Measurements from ENCODE around the gene INPP4B.

The INPP4B gene

GRCh38 chr4:142493255-142494110, 352.6 kb downstream of the INPP4B start:
- Histone ChIP-seq H3K27me3 (ENCODE audit: control insufficient read depth, insufficient read depth, low read length) (no peaks in the 10 kb centered on the region), H3K9me3 (replicated peaks; ENCODE audit: low read length) (no peaks in the 10 kb centered on the region)

DNA sequence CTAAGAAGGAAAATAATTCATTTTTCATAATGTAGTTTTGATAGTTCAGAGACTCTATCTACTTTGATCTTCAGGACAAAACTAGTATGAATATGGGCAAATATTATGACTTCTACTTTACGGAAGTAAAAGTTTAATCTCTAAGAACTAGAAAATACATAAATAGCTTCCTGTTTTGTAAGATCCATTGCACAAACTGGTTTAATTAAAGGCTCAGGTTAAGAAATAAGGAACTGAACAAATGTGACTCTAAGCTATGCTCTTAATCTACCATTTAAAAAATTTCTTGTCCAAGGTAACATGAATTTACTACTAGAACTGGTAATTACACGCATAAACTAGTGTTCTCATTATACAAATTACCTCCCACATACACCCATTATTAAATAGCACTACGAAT, 360.6 kb downstream of the INPP4B start:
- Histone ChIP-seq H3K27me3 (ENCODE audit: control insufficient read depth, insufficient read depth, low read length) (no peaks in the 10 kb centered on the region), H3K4me1 (ENCODE audit: control insufficient read depth, insufficient read depth, low read length) (no peaks in the 10 kb centered on the region), H3K9ac (ENCODE audit: low read depth, low read length) (no peak overlapping the region), H3K4me3 (ENCODE audit: low read length) (no peak overlapping the region), H3K36me3 (ENCODE audit: insufficient read depth, low read length) (no peaks in the 10 kb centered on the region), H3K9me3 (replicated peaks; ENCODE audit: low read length) (no peaks in the 10 kb centered on the region), H3K4me2 (ENCODE audit: low read length) (no peak overlapping the region)

More at GRCh38 chr4:142493255-142494110, 352.6 kb downstream of the INPP4B start:
- Histone ChIP-seq H3K4me2 (ENCODE audit: low read length) (no peak overlapping the region), H3K4me3 (ENCODE audit: low read length) (no peak overlapping the region), H3K9ac (ENCODE audit: low read depth, low read length) (no peak overlapping the region), H3K4me1 (ENCODE audit: control insufficient read depth, insufficient read depth, low read length) (peaks cover 4% of the 10 kb centered on the region), H3K36me3 (ENCODE audit: insufficient read depth, low read length) (no peaks in the 10 kb centered on the region)

- no peaks in the 10 kb centered on the region for H3K27me3 ChIP-seq (ENCODE audit: control insufficient read depth, insufficient read depth, low read length)
- H3K4me3 ChIP-seq (ENCODE audit: low read length): no peak overlapping the region
- H3K4me1 ChIP-seq (ENCODE audit: control insufficient read depth, insufficient read depth, low read length): peaks cover 9% of the 10 kb centered on the region
- H3K36me3 ChIP-seq (ENCODE audit: insufficient read depth, low read length): no peaks in the 10 kb centered on the region
- no peak overlapping the region for H3K4me2 ChIP-seq (ENCODE audit: low read length)
- no peak overlapping the region for H3K9ac ChIP-seq (ENCODE audit: low read depth, low read length)
- no peaks in the 10 kb centered on the region for H3K9me3 ChIP-seq (replicated peaks; ENCODE audit: low read length)
Measured at GRCh38 chr4:142480244-142480643, 365.9 kb downstream of the INPP4B start.

- peaks cover 23% of the 10 kb centered on the region for H3K4me1 ChIP-seq (ENCODE audit: control insufficient read depth, insufficient read depth, low read length)
- peak overlapping the region; percentile 50 for H3K4me2 ChIP-seq (ENCODE audit: low read length)
- no peaks in the 10 kb centered on the region for H3K9me3 ChIP-seq (replicated peaks; ENCODE audit: low read length)
- no peak overlapping the region for H3K9ac ChIP-seq (ENCODE audit: low read depth, low read length)
- H3K27me3 ChIP-seq (ENCODE audit: control insufficient read depth, insufficient read depth, low read length): no peaks in the 10 kb centered on the region
- H3K36me3 ChIP-seq (ENCODE audit: insufficient read depth, low read length): no peaks in the 10 kb centered on the region
- H3K4me3 ChIP-seq (ENCODE audit: low read length): no peak overlapping the region
Measured at GRCh38 chr4:142475663-142476062, 370.4 kb downstream of the INPP4B start.

GRCh38 chr4:142474398-142475087, 371.6 kb downstream of the INPP4B start:
- Histone ChIP-seq H3K9ac (ENCODE audit: low read depth, low read length) (no peak overlapping the region), H3K4me2 (ENCODE audit: low read length) (peak overlapping the region; percentile 3), H3K4me1 (ENCODE audit: control insufficient read depth, insufficient read depth, low read length) (peaks cover 23% of the 10 kb centered on the region), H3K27me3 (ENCODE audit: control insufficient read depth, insufficient read depth, low read length) (no peaks in the 10 kb centered on the region), H3K36me3 (ENCODE audit: insufficient read depth, low read length) (no peaks in the 10 kb centered on the region), H3K9me3 (replicated peaks; ENCODE audit: low read length) (no peaks in the 10 kb centered on the region), H3K4me3 (ENCODE audit: low read length) (no peak overlapping the region)

DNA sequence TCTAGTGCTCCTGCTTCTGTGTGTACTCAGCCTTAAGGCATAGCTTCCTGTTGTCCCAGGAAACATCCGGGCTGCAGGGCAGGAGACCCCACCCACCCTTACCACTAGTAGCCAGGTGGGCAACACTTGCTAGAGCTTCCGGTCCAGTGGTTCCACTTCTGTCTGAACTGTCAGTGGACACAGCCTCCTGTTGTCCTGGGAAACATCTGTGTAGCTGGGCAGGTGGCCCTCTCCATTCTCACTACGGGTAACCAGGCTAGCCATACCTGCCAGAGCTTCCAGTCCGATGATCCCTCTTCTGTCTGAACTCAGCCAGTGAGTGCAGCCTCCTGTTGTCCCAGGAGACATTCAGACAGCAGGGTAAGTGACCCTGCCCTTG, 372.2 kb downstream of the INPP4B start:
- peak overlapping the region; percentile 3 for H3K4me2 ChIP-seq (ENCODE audit: low read length)
- no peak overlapping the region for H3K4me3 ChIP-seq (ENCODE audit: low read length)
- H3K36me3 ChIP-seq (ENCODE audit: insufficient read depth, low read length): no peaks in the 10 kb centered on the region
- peaks cover 23% of the 10 kb centered on the region for H3K4me1 ChIP-seq (ENCODE audit: control insufficient read depth, insufficient read depth, low read length)
- H3K9me3 ChIP-seq (replicated peaks; ENCODE audit: low read length): no peaks in the 10 kb centered on the region
- H3K27me3 ChIP-seq (ENCODE audit: control insufficient read depth, insufficient read depth, low read length): no peaks in the 10 kb centered on the region
- H3K9ac ChIP-seq (ENCODE audit: low read depth, low read length): no peak overlapping the region

- Histone ChIP-seq H3K4me1 (ENCODE audit: control insufficient read depth, insufficient read depth, low read length) (peaks cover 23% of the 10 kb centered on the region), H3K36me3 (ENCODE audit: insufficient read depth, low read length) (no peaks in the 10 kb centered on the region), H3K4me3 (ENCODE audit: low read length) (no peak overlapping the region), H3K9ac (ENCODE audit: low read depth, low read length) (no peak overlapping the region), H3K4me2 (ENCODE audit: low read length) (no peak overlapping the region), H3K27me3 (ENCODE audit: control insufficient read depth, insufficient read depth, low read length) (no peaks in the 10 kb centered on the region), H3K9me3 (replicated peaks; ENCODE audit: low read length) (no peaks in the 10 kb centered on the region)
Measured at GRCh38 chr4:142473218-142473959, 372.7 kb downstream of the INPP4B start.

DNA sequence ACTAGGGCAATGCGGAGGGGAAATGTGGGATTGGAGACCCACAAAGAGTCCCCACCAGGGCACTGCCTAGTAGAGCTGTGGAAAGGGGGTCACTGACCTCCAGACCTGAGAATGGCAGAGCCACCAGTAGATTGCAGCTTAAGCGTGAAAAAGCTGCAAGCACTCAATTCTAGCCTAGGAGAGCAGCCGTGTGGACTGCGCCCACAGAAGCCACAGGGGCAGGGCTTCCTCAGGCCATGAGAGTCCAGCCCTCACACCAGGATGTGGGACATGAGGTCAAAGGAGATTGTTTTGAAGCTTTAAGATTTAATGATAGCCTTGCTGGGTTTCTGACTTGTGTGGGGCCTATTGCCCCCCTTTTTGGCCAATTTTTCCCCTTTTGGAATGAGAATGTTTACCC, 379.0 kb downstream of the INPP4B start:
- Histone ChIP-seq H3K9me3 (replicated peaks; ENCODE audit: low read length) (no peaks in the 10 kb centered on the region), H3K9ac (ENCODE audit: low read depth, low read length) (no peak overlapping the region), H3K36me3 (ENCODE audit: insufficient read depth, low read length) (no peaks in the 10 kb centered on the region), H3K27me3 (ENCODE audit: control insufficient read depth, insufficient read depth, low read length) (no peaks in the 10 kb centered on the region), H3K4me2 (ENCODE audit: low read length) (no peak overlapping the region), H3K4me3 (ENCODE audit: low read length) (no peak overlapping the region), H3K4me1 (ENCODE audit: control insufficient read depth, insufficient read depth, low read length) (no peaks in the 10 kb centered on the region)

- Histone ChIP-seq H3K27me3 (ENCODE audit: control insufficient read depth, insufficient read depth, low read length) (no peaks in the 10 kb centered on the region), H3K4me3 (ENCODE audit: low read length) (no peak overlapping the region), H3K9me3 (replicated peaks; ENCODE audit: low read length) (no peaks in the 10 kb centered on the region), H3K4me1 (ENCODE audit: control insufficient read depth, insufficient read depth, low read length) (no peaks in the 10 kb centered on the region), H3K36me3 (ENCODE audit: insufficient read depth, low read length) (no peaks in the 10 kb centered on the region), H3K4me2 (ENCODE audit: low read length) (no peak overlapping the region), H3K9ac (ENCODE audit: low read depth, low read length) (no peak overlapping the region)
Measured at GRCh38 chr4:142465526-142465925, 380.6 kb downstream of the INPP4B start.

- H3K9me3 ChIP-seq (replicated peaks; ENCODE audit: low read length): no peaks in the 10 kb centered on the region
- H3K4me2 ChIP-seq (ENCODE audit: low read length): no peak overlapping the region
- H3K4me1 ChIP-seq (ENCODE audit: control insufficient read depth, insufficient read depth, low read length): no peaks in the 10 kb centered on the region
- no peaks in the 10 kb centered on the region for H3K36me3 ChIP-seq (ENCODE audit: insufficient read depth, low read length)
- no peak overlapping the region for H3K4me3 ChIP-seq (ENCODE audit: low read length)
- H3K27me3 ChIP-seq (ENCODE audit: control insufficient read depth, insufficient read depth, low read length): no peaks in the 10 kb centered on the region
- no peak overlapping the region for H3K9ac ChIP-seq (ENCODE audit: low read depth, low read length)
Measured at GRCh38 chr4:142463206-142463605, 382.9 kb downstream of the INPP4B start.

DNA sequence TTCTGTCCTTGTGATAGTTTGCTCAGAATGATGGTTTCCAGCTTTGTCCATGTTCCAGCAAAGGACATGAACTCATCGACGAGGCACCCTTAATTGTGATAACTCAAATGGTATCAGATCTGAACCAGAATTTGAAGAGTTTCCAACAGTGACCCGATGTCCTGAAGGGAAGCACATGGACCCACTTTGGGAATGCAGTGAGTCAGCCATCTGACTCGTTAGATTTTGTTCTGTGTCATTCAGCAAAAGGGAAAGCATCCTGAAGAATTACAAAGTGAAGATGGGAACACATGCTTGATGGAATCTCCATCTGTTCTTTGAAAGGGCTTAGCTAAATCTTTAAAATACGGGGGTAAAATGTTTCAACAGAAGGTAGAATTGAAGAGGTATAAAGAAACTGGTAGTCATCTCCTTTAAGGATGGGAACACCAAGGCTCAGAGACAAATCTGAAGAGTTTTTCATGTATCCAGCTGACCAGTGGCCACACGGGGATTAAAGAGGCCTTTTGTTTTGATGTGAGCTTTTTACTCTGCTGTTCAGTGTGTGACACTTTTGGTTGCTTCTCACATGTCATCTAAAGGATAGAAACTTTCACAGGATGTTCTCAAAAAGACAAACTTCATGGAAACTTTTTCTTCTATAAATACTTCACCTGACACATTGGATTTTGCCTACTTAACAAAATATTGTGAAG, 393.8 kb downstream of the INPP4B start:
- Histone ChIP-seq H3K4me1 (ENCODE audit: control insufficient read depth, insufficient read depth, low read length) (peaks cover 8% of the 10 kb centered on the region), H3K9me3 (replicated peaks; ENCODE audit: low read length) (no peaks in the 10 kb centered on the region), H3K9ac (ENCODE audit: low read depth, low read length) (no peak overlapping the region), H3K4me3 (ENCODE audit: low read length) (no peak overlapping the region), H3K4me2 (ENCODE audit: low read length) (no peak overlapping the region), H3K36me3 (ENCODE audit: insufficient read depth, low read length) (no peaks in the 10 kb centered on the region), H3K27me3 (ENCODE audit: control insufficient read depth, insufficient read depth, low read length) (no peaks in the 10 kb centered on the region)
